Urothelium cell line (cell line): ENCODE data around the gene TRAT1.
"Not testable (repeated sequence)": the region's sequence is repeated elsewhere in the genome, so short reads cannot be mapped to it uniquely, and the experiment has no call there.

ENCODE experiments used
- DNase-seq: peaks from one replicate; pipeline ENCODE4 v3.0.0; 2011; ENCODE audit warnings: low spot score, mixed read lengths
- FAIRE-seq: peaks from 2 replicates; lab custom pipeline; 2011; peaks lifted over from hg19 to GRCh38; lab: Jason Lieb, UNC

Gene TRAT1

DNA sequence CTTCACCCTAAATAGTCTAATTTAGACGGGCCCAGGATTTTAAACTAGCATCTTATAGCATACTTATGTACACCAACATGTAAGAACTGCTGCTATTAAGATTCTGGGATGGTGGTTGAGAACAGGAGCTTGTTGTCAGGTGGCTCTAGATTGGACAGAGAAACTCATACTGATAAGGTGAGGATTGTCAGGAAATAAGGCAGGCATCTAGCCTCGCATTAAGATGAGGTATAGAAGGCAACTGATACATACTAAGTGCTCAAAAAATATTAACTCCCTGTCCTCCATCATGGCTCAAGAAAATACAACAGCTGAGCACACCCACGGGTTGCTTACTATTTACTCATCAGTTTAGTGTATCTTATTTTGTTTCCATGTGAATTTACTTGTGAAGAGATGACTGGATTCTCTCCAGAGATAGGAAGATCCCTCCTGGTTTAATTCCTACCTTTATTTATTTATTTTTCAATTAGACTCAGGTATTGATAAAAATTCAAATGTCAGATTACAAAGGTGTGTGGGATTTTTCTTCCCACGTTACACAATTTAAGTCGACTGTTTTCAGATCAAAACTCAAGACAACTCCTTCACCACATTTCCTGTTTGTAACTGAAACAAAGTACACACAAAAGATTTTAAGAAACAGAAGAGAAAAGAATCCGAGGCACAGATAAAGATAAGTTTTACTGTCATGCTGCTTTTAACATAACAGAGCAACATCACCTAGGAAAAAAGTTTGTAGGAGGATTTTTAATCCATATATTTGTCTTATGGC, at the start of gene TRAT1:
TSS of gene TRAT1 (plus strand) at position 664 of the 775 bp plus-strand sequence. CDS start 142 bp downstream, outside the sequence.
- FAIRE-seq = no peak

DNA sequence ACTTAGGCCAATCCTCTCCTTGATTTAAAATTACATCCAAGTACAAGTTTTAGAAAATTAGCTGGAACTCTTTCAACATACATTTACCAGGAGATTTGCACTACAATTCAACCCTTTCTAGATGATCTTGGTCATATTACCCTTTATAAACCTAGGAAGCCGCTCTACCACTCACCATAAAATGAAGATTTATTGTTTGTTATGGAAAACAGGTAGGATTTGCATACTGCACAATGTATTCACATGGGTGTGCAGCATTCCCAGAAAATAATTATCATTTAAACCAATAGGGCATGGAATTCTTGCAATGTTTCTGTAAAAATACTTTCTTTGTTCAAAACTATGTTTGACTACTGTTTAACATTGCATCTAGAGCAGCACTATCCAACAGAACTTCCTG, 46.9 kb upstream of the TRAT1 start:
- DNase-seq = no peak
- FAIRE-seq = no peak

More for the DNA sequence above, at the start of gene TRAT1:
- no peak for DNase-seq

DNA sequence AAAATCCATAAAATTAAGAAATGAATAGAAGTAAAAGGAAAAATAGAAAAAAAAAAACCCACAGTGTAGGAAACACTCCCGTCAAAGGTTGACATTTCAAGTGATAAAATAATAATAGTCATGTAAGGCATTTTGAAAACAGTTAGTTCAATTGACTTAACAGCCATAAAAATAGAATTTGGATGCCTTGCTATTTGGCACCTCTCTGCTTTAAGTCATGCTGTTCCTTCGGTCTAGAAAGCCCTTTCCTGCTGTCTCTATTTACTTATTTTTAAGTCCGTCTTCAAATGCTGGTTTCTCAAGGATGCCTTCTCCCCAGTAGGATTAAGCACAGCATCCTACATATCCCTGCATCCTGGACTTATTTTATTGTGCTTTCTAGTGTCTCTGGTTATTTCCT, 43.1 kb upstream of the TRAT1 start:
- FAIRE-seq = no peak

GRCh38 chr3:108780235-108780634, 42.4 kb upstream of the TRAT1 start:
- no peak for DNase-seq
- no peak for FAIRE-seq

More for the DNA sequence above, 43.1 kb upstream of the TRAT1 start:
- DNase-seq = no peak

GRCh38 chr3:108791473-108791872, 31.1 kb upstream of the TRAT1 start:
- FAIRE-seq = no peak
- DNase-seq = no peak

DNA sequence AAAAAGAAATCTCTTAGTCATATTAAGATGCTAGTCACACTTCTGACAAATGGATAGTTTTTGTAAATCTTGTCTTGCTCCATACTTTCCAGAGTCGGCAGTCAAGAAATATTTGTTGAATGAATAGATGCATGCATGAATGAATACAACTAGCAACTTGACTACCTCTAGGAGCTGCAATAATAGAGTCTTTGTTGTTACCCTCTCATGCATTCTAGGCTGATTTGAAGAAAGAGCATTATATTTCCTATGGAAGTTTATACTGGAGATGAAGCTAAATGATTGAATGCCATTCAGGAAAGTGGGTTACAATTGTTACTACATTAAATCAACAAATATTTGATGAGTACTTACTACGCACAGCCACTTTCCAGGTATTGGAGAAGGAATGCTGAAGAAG, 18.1 kb upstream of the TRAT1 start:
- no peak for DNase-seq
- FAIRE-seq = no peak

DNA sequence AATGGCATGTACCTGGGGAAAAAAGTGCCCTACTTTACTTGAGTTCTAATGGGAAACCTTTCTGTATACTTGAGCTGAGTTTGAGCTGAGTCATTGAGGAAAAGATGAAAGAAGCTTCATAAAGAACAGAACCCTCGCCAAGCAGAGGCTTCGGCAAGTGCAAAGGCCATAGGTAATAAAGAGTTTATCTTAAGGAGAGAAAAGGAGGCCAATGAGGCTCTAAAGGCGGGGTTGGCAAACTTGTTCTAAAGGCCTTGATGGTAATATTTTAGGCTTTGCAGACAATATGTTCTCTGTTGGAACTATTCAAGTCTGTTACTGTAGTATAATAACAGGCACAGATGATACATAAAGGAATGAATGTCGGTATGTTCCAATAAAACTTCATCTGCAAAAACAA, 17.6 kb upstream of the TRAT1 start:
- no peak for DNase-seq
- FAIRE-seq = no peak

DNA sequence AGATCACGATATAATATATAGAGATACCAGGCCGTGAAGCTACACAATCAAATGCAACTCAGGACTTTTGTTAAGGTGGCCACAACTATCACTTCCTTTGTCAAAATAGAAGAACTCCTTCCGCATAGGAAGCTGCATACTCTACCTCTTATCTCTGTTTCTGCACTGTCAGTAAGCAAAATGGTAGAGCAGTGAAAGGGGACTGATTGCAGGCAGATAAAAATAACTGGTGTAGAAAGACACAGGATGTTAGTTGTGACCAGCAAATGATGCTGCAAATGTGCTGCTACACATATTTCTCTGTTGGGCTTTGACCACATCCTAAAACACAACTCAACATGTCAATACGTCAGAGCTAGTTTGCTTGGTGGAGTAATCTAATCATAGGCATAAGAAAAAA, 16.3 kb upstream of the TRAT1 start:
- FAIRE-seq = no peak
- DNase-seq = no peak

DNA sequence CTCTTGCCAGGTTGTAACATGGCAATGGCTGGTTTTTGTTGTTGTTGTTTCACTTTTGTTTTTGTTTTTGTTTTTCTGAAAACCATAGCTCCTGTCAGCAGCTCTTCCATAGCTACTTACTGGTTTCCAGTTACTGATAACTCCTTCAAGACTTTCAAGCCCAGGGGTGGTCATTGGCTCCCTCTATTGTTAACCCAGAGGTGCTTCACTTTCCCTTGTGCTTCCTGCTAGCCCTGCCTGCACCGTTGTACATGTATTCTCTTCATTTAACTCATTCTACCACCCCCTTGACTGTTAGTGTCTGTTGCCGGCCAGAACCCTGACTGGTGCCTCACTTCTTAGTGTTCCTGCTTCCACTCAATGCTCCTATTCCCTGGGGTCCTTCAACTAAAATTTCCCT, 4.2 kb upstream of the TRAT1 start:
- no peak for FAIRE-seq
- peak; percentile 33 for DNase-seq

DNA sequence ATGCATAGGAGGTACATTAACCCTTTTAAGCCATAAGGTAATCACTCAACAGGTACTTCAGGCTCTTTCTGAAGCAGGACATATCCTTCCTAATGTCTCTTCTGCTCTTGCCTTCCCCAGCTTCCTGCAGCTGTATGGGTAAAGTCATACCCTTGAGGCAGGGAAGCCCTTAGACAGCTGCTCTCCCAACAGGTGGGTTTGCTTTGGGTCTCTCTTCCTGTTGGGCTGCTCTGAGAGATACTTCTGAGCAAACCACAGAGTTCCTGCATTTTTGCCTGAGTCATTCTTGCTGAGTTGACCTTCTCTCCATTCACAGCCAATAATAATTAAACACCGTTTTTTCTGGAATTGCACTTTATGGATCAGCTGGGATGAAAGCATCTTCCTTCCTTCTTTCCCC, 2.0 kb upstream of the TRAT1 start:
- FAIRE-seq (no peak), DNase-seq (no peak)

DNA sequence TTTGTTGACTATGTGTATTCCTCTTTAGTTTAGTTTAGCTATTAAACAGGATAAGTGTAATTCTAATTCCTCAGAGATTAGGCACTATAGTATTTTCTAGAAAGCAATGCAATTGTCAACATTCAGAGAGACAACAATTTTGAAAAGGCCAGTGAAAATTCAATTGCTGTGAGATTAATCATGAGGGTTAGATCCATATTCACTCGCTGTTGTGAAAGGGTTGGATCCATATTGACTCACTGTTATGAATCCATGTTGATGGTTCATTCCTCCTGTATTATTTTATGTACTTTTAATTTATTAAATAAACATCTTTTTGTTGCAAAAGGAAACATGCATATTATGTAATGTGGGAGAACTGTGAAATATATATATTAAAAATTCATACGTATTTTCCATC, 641 bp downstream of the TRAT1 start:
- DNase-seq (no peak), FAIRE-seq (no peak)

- not testable (repeated sequence) for DNase-seq
These were observed 1.2 kb downstream of the TRAT1 start for GRCh38 chr3:108823803-108824202.

DNA sequence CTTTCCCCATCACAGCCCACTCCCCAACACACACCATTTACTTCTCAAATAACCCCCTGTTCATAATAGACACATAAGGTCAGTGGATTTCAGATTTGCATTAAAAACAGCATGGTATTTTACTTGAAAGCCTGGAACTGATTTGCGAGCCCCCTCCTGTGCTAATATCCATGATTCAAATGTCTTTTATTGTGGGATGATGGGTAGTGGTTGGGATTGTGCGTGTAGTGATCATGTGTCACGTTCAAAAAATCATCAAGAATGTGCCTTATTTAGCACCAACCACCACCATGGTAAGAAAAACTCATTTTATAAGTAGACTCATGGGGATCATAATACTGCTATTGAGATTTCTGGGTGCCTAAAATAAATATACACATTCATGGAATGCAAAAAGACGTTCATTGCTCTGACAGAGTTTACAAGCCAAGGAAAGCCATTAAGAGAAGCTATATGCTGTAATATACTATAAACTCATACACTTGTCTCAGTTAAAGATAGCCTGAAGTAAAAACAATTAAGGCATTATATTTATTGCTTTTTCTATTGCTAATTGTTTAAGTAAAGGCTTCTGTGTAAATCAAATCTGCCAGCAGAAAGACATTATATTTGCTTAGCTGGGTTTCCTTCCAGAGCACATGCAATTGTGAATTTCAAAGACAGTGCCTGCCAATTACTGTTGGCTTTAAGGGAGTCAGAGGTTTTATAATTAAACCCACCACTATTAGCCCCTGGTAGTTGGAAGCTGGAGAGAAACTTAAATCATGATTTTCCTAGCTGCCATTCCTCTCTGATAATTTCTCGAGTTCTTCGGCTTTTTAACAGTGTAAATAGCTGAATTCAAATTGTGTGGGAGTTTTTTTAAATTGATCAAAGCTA, 4.0 kb downstream of the TRAT1 start:
- no peak for FAIRE-seq
- DNase-seq = no peak

More at GRCh38 chr3:108823803-108824202, 1.2 kb downstream of the TRAT1 start:
- FAIRE-seq = not testable (repeated sequence)

- DNase-seq = no peak
- no peak for FAIRE-seq
These were observed 7.8 kb downstream of the TRAT1 start for GRCh38 chr3:108830381-108830780.

DNA sequence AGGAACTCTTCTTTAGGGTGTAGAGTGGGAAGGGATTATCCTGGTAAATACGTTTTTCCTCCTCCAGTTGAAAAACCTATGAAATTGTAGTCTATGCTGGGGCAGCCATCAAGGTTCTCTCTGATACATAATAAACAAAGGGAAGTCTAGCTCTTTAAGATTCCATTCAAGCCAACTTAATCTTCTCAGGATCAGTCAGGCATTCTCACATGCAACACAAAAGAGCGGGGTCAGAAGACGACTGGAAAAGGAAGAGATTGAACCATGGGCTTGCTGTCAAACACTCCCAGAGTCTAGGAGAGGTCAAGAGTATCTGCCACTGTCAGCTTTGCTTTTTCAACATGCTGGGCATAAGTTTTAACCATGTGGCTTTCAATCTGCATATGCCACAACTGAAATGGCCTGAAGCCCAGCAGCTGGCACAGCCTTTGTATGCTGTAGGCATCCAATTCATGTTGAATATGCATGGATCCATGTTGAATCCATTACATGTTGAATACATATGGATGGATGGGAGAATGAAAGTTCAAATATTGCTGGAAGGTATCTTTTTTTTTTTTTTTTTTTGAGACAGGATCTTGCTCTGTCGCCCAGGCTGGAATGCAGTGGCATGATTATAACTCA, 8.5 kb downstream of the TRAT1 start:
- FAIRE-seq (no peak), DNase-seq (no peak)

GRCh38 chr3:108833611-108834010, 11.0 kb downstream of the TRAT1 start:
- no peak for DNase-seq
- FAIRE-seq = no peak

- FAIRE-seq (no peak), DNase-seq (no peak)
These were observed 12.0 kb downstream of the TRAT1 start for GRCh38 chr3:108834551-108834950.

GRCh38 chr3:108835101-108835500, 12.5 kb downstream of the TRAT1 start:
- DNase-seq = no peak
- no peak for FAIRE-seq

DNA sequence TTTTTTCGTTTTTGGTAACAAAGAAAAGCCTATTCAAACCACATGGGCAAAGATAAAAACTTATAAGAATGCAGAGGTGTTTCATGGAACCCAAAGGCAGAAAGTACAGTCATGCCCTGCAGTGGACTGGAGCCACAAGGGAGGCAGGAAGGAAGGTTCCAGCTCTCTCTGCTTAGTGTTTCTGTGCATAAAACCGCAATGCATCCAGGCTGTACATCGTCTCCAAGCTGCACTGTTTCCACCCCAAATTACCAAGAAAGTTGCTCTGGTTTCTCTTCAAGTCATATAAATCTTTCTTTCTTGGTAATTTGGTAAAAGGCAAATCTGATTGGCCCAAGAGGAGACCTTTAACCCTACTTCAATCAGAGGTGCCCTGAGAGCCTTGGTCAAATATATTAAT, 15.8 kb downstream of the TRAT1 start:
- DNase-seq (no peak), FAIRE-seq (no peak)

DNA sequence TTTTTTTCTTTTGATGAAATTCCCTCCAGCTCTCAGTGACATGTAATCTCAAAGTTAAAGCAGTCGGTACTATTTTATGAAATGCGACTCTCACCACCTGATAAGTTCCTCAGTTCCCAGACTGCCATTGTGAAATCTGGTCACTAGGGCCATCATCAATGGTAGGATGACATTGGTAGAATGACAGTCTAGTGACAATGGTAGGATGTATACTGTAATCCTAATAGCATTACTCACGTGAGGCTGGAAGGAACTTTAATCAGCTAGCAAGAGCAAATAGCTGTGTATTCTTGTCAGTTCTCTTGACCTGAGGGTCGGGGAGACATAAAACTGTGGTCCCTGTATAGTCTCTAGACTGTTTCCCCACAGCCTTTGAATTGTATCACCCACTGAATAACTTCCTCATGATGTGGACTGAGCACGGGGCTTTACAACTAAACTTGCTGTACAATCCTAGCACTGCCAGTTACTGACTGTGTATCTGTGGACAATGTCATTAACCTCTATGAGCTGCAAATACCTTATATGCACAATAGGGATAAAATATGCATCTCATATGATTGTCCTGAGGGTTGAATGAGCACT, 23.2 kb downstream of the TRAT1 start:
- FAIRE-seq (peak; percentile 37), DNase-seq (no peak)

- FAIRE-seq (no peak), DNase-seq (no peak)
These were observed 24.6 kb downstream of the TRAT1 start for GRCh38 chr3:108847187-108847586.
